ENCODE results near the gene RNLS.

RNLS gene

GRCh38 chr10:88293073-88293472, 290.0 kb downstream of the RNLS start (continued):
- no peak for TF ChIP-seq ZFP30 (CRISPR knock-in tag; IDR thresholded peaks at IDR 0.05)
- TF ChIP-seq ZC3H10 (CRISPR knock-in tag; IDR thresholded peaks at IDR 0.05) = no peak
- no peak for TF ChIP-seq TOX (CRISPR knock-in tag; IDR thresholded peaks at IDR 0.05; ENCODE audit: borderline replicate concordance)
- no peak for TF ChIP-seq ESRRG (CRISPR knock-in tag; IDR thresholded peaks at IDR 0.05)
- no peak for TF ChIP-seq ISL1 (CRISPR knock-in tag; IDR thresholded peaks at IDR 0.05)
- TF ChIP-seq RARB (CRISPR knock-in tag; IDR thresholded peaks at IDR 0.05) = no peak
- TF ChIP-seq ARNTL (CRISPR knock-in tag; IDR thresholded peaks at IDR 0.05; ENCODE audit: borderline replicate concordance, low read depth) = no peak

- no peak for TF ChIP-seq ZNF70 (CRISPR knock-in tag; IDR thresholded peaks at IDR 0.05)
- no peak for TF ChIP-seq PPARA (CRISPR knock-in tag; IDR thresholded peaks at IDR 0.05; ENCODE audit: borderline replicate concordance)
- TF ChIP-seq ZFP3 (CRISPR knock-in tag; IDR thresholded peaks at IDR 0.05) = no peak
- TF ChIP-seq PATZ1 (CRISPR knock-in tag; IDR thresholded peaks at IDR 0.05; ENCODE audit: borderline replicate concordance) = no peak
- TF ChIP-seq ESRRG (CRISPR knock-in tag; IDR thresholded peaks at IDR 0.05) = no peak
- no peak for TF ChIP-seq CSRNP3 (CRISPR knock-in tag; IDR thresholded peaks at IDR 0.05)
- no peak for TF ChIP-seq RARB (CRISPR knock-in tag; IDR thresholded peaks at IDR 0.05)
- TF ChIP-seq CSDC2 (CRISPR knock-in tag; IDR thresholded peaks at IDR 0.05) = no peak
- no peak for TF ChIP-seq OSR1 (CRISPR knock-in tag; IDR thresholded peaks at IDR 0.05)
- TF ChIP-seq ISL1 (CRISPR knock-in tag; IDR thresholded peaks at IDR 0.05) = no peak
- no peak for TF ChIP-seq BACH2 (CRISPR knock-in tag; IDR thresholded peaks at IDR 0.05; ENCODE audit: borderline replicate concordance)
- ATAC-seq = no peak
These were observed 291.0 kb downstream of the RNLS start for GRCh38 chr10:88292185-88292514.

- TF ChIP-seq GLIS3 (CRISPR knock-in tag; IDR thresholded peaks at IDR 0.05) = no peak
- TF ChIP-seq TOX (CRISPR knock-in tag; IDR thresholded peaks at IDR 0.05; ENCODE audit: borderline replicate concordance) = no peak
- TF ChIP-seq PPARA (CRISPR knock-in tag; IDR thresholded peaks at IDR 0.05; ENCODE audit: borderline replicate concordance) = no peak
- TF ChIP-seq TCF4 (CRISPR knock-in tag; IDR thresholded peaks at IDR 0.05; ENCODE audit: borderline replicate concordance) = no peak
- no peak for TF ChIP-seq ESRRG (CRISPR knock-in tag; IDR thresholded peaks at IDR 0.05)
- no peak for TF ChIP-seq ZC3H10 (CRISPR knock-in tag; IDR thresholded peaks at IDR 0.05)
- no peak for TF ChIP-seq SNAI2 (CRISPR knock-in tag; IDR thresholded peaks at IDR 0.05)
- no peak for TF ChIP-seq BACH2 (CRISPR knock-in tag; IDR thresholded peaks at IDR 0.05; ENCODE audit: borderline replicate concordance)
- TF ChIP-seq ARNTL (CRISPR knock-in tag; IDR thresholded peaks at IDR 0.05; ENCODE audit: borderline replicate concordance, low read depth) = no peak
- no peak for TF ChIP-seq ZNF70 (CRISPR knock-in tag; IDR thresholded peaks at IDR 0.05)
- no peak for TF ChIP-seq OSR1 (CRISPR knock-in tag; IDR thresholded peaks at IDR 0.05)
- no peak for TF ChIP-seq ZNF565 (CRISPR knock-in tag; conservative IDR thresholded peaks at IDR 0.05; ENCODE audit: low read depth)
- no peak for TF ChIP-seq CREB5 (CRISPR knock-in tag; IDR thresholded peaks at IDR 0.05; ENCODE audit: low read depth)
- no peak for TF ChIP-seq TSHZ2 (CRISPR knock-in tag; IDR thresholded peaks at IDR 0.05)
- ATAC-seq = no peak
These were observed 291.6 kb downstream of the RNLS start for GRCh38 chr10:88291289-88292184.

Measured in SK-N-SH treated with all-trans-retinoic acid at 6 μM for 48 hours (cell line).